Eye (tissue), 1 donor: Measurements from ENCODE around the gene OR6C76.
"Not testable (repeated sequence)": the region's sequence is repeated elsewhere in the genome, so short reads cannot be mapped to it uniquely, and the experiment has no call there.

ENCODE experiments used
- DNase-seq: peaks from one replicate; pipeline ENCODE4 v3.0.0-alpha.2; 2015

The OR6C76 gene

GRCh38 chr12:55425954-55426353 is at the start of gene OR6C76:
OR6C76 (plus strand) TSS chr12:55426254; CDS start chr12:55426254, 0 bp downstream.
- no peak for DNase-seq

- no peak for DNase-seq
Measured at GRCh38 chr12:55385891-55386290, 40.2 kb upstream of the OR6C76 start.

- DNase-seq = no peak
Measured at GRCh38 chr12:55392032-55392795, 33.8 kb upstream of the OR6C76 start.

GRCh38 chr12:55396326-55396725 is 29.7 kb upstream of the OR6C76 start:
- no peak for DNase-seq

GRCh38 chr12:55400229-55400628 is 25.8 kb upstream of the OR6C76 start, which contains the start of gene OR6C65:
OR6C65 (plus strand) TSS chr12:55400529; CDS start chr12:55400529, 0 bp downstream.
- no peak for DNase-seq

- no peak for DNase-seq
Measured at GRCh38 chr12:55407866-55408265, 18.2 kb upstream of the OR6C76 start.

- not testable (repeated sequence) for DNase-seq
Measured at GRCh38 chr12:55409133-55409532, 16.9 kb upstream of the OR6C76 start.

GRCh38 chr12:55412138-55412537 is 13.9 kb upstream of the OR6C76 start:
- not testable (repeated sequence) for DNase-seq

GRCh38 chr12:55413498-55414388 is 12.3 kb upstream of the OR6C76 start:
- DNase-seq = not testable (repeated sequence)

- DNase-seq = peak; percentile 25
Measured at GRCh38 chr12:55414396-55414823, 11.6 kb upstream of the OR6C76 start.

GRCh38 chr12:55414889-55415288 is 11.2 kb upstream of the OR6C76 start:
- DNase-seq = not testable (repeated sequence)

GRCh38 chr12:55416961-55417360 is 9.1 kb upstream of the OR6C76 start:
- DNase-seq = no peak

GRCh38 chr12:55420307-55420962 is 5.6 kb upstream of the OR6C76 start:
- no peak for DNase-seq

- DNase-seq = no peak
Measured at GRCh38 chr12:55428331-55429243, 2.5 kb downstream of the OR6C76 start.

- not testable (repeated sequence) for DNase-seq
Measured at GRCh38 chr12:55441233-55441632, 15.2 kb downstream of the OR6C76 start.

GRCh38 chr12:55443776-55444175 is 17.7 kb downstream of the OR6C76 start, which contains the start of gene OR6C2:
OR6C2 (plus strand) TSS chr12:55444076; CDS start chr12:55452214, 8,138 bp downstream.
- DNase-seq = no peak

GRCh38 chr12:55445357-55445756 is 19.3 kb downstream of the OR6C76 start:
- DNase-seq = no peak

- no peak for DNase-seq
Measured at GRCh38 chr12:55446326-55446725, 20.3 kb downstream of the OR6C76 start.

- no peak for DNase-seq
Measured at GRCh38 chr12:55448825-55449224, 22.8 kb downstream of the OR6C76 start.

- DNase-seq = not testable (repeated sequence)
Measured at GRCh38 chr12:55464926-55465325, 38.9 kb downstream of the OR6C76 start.

GRCh38 chr12:55467836-55468235 is 41.8 kb downstream of the OR6C76 start:
- DNase-seq = no peak

GRCh38 chr12:55469291-55469690 is 43.2 kb downstream of the OR6C76 start:
- no peak for DNase-seq
